Spleen (tissue), 7 donors: ENCODE measurements around the gene FGF10.

Experiments
- CTCF ChIP-seq, 11 experiments: fragments of 200-600 bp in 7 of 11; fragments of 450-650 bp in 4 of 11; sonication (generic) in 4 of 11; IDR thresholded peaks in 8 of 11; conservative IDR thresholded peaks in 3 of 11; 1 replicate in 7 of 11; 2 replicates in 4 of 11; pipeline versions ENCODE4 v1.4.0 to v1.8.0; 2016 to 2021; ENCODE audit warnings: antibody characterized with exemption in 11 of 11, inconsistent platforms in 4 of 11, mild to moderate bottlenecking in 1 of 11
- POLR2A ChIP-seq, 3 donors: fragments of 450-650 bp; IDR thresholded peaks; one replicate each; pipeline ENCODE4 v1.5.1; 2017; ENCODE audit warnings: antibody characterized with exemption in 3 of 3, mild to moderate bottlenecking in 1 of 3
- POLR2AphosphoS5 ChIP-seq, 3 donors: sonication (generic); formaldehyde crosslinking; IDR thresholded peaks; one replicate each; pipeline ENCODE4 v1.5.1; 2017; ENCODE audit warnings: antibody characterized with exemption in 3 of 3
- donor health status: DM: no; HTN: no; CAD: no; lungs with moderate emphysema.
- donor health status: DM: no; HTN: no; CAD: no.
- donor health status: DM: no; HTN: no; CAD: no.

DNA sequence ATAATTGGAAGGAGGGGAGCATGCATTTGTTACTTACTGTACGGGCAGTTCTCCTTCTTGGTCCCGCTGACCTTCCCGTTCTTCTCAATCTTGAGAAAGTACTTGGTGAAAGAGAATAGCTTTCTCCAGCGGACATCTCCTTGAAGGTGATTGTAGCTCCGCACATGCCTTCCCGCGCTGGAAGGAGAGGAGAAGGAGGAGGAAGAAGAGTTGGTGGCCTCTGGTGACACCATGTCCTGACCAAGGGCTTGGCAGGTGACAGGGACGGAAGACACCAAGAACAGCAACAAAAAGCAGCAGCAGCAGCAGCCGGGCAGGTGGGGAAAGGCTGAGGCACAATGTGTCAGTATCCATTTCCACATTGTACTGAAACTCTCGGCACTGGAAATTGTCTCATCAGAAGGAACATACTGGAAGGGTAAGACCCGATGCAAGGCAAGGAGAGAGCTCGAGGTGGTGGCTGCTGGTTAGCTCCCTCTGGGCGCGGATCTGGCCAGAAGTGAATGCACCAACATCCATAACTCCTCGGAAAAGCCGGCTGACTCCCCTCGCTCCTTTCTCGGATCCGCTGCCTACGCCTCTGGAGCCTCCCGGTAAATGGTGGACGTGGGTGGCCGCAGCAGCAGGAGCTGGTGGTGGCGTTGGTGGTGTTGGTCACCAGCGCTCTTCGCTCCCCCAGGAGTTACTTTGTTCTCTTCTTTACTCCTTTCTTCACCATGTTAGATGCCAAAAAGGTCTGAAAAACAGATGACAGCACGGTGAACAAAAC, 715 bp downstream of the FGF10 start:
- TF ChIP-seq POLR2AphosphoS5 (IDR thresholded peaks at IDR 0.05) (no peak), CTCF (IDR thresholded peaks at IDR 0.05 in 8 of 11, conservative IDR thresholded peaks at IDR 0.05 in 3 of 11) (no peak), POLR2A (IDR thresholded peaks at IDR 0.05) (no peak)
